Measurements from ENCODE around the gene ZNF892. TPM values are rescaled to one million over a fixed set of nuclear protein-coding genes. Genes with fewer than 3 reads are reported as not detected.
"Not testable (repeated sequence)": the region's sequence is repeated elsewhere in the genome, so short reads cannot be mapped to it uniquely, and the experiment has no call there.

Gene ZNF892
- total and polyA plus RNA-seq, 10 donors, result 0.13 to 10.8 (median 4.7) TPM

GRCh38 chr2:95240091-95240490, 32.8 kb downstream of the ZNF892 start:
- no peak overlapping the region for H3K4me3 ChIP-seq
- no peaks in the 10 kb centered on the region for H3K4me1 ChIP-seq
- no peak for DNase-seq
- peaks cover 0 to 95% (median 84%) of the 10 kb centered on the region in 8 donors for H3K9me3 ChIP-seq
- TF ChIP-seq CTCF (IDR thresholded peaks at IDR 0.05 in 8 of 11, conservative IDR thresholded peaks at IDR 0.05 in 3 of 11) (no peak), POLR2A (IDR thresholded peaks at IDR 0.05) (no peak), POLR2AphosphoS5 (IDR thresholded peaks at IDR 0.05) (no peak)
- no peak overlapping the region for H3K27ac ChIP-seq
- no peaks in the 10 kb centered on the region for H3K36me3 ChIP-seq
- no peaks in the 10 kb centered on the region for H3K27me3 ChIP-seq (replicated peaks in 1 of 7)
- intact Hi-C loops (cut with DNase I; ENCODE audit: low total_unique reads), result no loop called here
- 92 to 97% (median 93%) methylated on average over 5 of the region's 5 CpGs for WGBS, 5 donors

GRCh38 chr2:95240556-95240955, 33.2 kb downstream of the ZNF892 start:
- Histone ChIP-seq H3K27ac (no peak overlapping the region), H3K4me3 (no peak overlapping the region), H3K36me3 (no peaks in the 10 kb centered on the region), H3K27me3 (replicated peaks in 1 of 7) (no peaks in the 10 kb centered on the region), H3K4me1 (no peaks in the 10 kb centered on the region), H3K9me3 (peaks cover 0 to 95% (median 84%) of the 10 kb centered on the region in 8 donors)
- intact Hi-C loops (cut with DNase I; ENCODE audit: low total_unique reads), result no loop called here
- TF ChIP-seq CTCF (IDR thresholded peaks at IDR 0.05 in 8 of 11, conservative IDR thresholded peaks at IDR 0.05 in 3 of 11), result no peak
- no peak for TF ChIP-seq POLR2AphosphoS5 (IDR thresholded peaks at IDR 0.05)
- no peak for TF ChIP-seq POLR2A (IDR thresholded peaks at IDR 0.05)
- WGBS, 5 donors, result 85 to 93% (median 88%) methylated on average over 4 to 5 of the region's 5 CpGs
- no peak for DNase-seq

GRCh38 chr2:95242084-95242483, 34.8 kb downstream of the ZNF892 start:
- H3K27me3 ChIP-seq (replicated peaks in 1 of 7); intact Hi-C loops (cut with DNase I; ENCODE audit: low total_unique reads); H3K27ac ChIP-seq; H3K36me3 ChIP-seq; H3K4me1 ChIP-seq; DNase-seq; H3K4me3 ChIP-seq: not testable (repeated sequence)
- 85 to 100% (median 94%) methylated on average over 1 of the region's 1 CpG for WGBS, 5 donors
- peaks cover 0 to 96% (median 87%) of the 10 kb centered on the region in 8 donors for H3K9me3 ChIP-seq

Other genes with a start within 250 kb of the ZNF892 start
- 10 to 100 TPM in 3 of 7 donors, 1 to 10 TPM in 4; 4.7 to 18.8 (median 8.1) TPM for gene MAL, start 181.8 kb upstream of the ZNF892 start, total RNA-seq
- gene MAL, start 181.8 kb upstream of the ZNF892 start, polyA plus RNA-seq, result 10 to 100 TPM in 1 of 3 donors, 1 to 10 TPM in 2; 8.4 to 12.7 (median 9.0) TPM
- 10 to 100 TPM; 37.5 to 63.6 (median 45.8) TPM for gene MRPS5, start 85.7 kb upstream of the ZNF892 start, total RNA-seq
- 10 to 100 TPM; 53.4 to 92.2 (median 82.7) TPM for gene MRPS5, start 85.7 kb upstream of the ZNF892 start, polyA plus RNA-seq
- 10 to 100 TPM; 14.7 to 23.1 (median 18.0) TPM for gene ZNF514, start 47.7 kb upstream of the ZNF892 start, total RNA-seq
- gene ZNF514, start 47.7 kb upstream of the ZNF892 start, polyA plus RNA-seq, result 10 to 100 TPM in 2 of 3 donors, 1 to 10 TPM in 1; 8.3 to 12.6 (median 11.2) TPM
- gene ZNF2, start 41.7 kb upstream of the ZNF892 start, total RNA-seq, result 1 to 10 TPM; 4.0 to 8.3 (median 5.1) TPM
- 1 to 10 TPM; 1.5 to 1.9 (median 1.5) TPM for gene ZNF2, start 41.7 kb upstream of the ZNF892 start, polyA plus RNA-seq
- 1 to 10 TPM in 6 of 7 donors, under 1 TPM in 1; 0.50 to 4.9 (median 2.7) TPM for gene PROM2, start 66.9 kb downstream of the ZNF892 start, total RNA-seq
- under 1 TPM; 0.21 to 0.74 (median 0.52) TPM for gene PROM2, start 66.9 kb downstream of the ZNF892 start, polyA plus RNA-seq
- 1 to 10 TPM; 2.6 to 5.2 (median 4.2) TPM for gene KCNIP3, start 89.8 kb downstream of the ZNF892 start, total RNA-seq
- gene KCNIP3, start 89.8 kb downstream of the ZNF892 start, polyA plus RNA-seq, result 1 to 10 TPM in 1 of 3 donors, under 1 TPM in 2; 0.59 to 1.8 (median 0.85) TPM
- gene FAHD2A, start 195.2 kb downstream of the ZNF892 start, total RNA-seq, result 10 to 100 TPM; 16.3 to 23.7 (median 18.7) TPM
- 10 to 100 TPM; 10.9 to 17.5 (median 14.0) TPM for gene FAHD2A, start 195.2 kb downstream of the ZNF892 start, polyA plus RNA-seq

All from spleen (tissue), 11 donors.